ENCODE results near the gene NAP1L4. TPM values are rescaled to one million over a fixed set of nuclear protein-coding genes. Genes with fewer than 3 reads are reported as not detected.

The NAP1L4 gene
- total RNA-seq, 1 donor from 2014 or later = 148 TPM

GRCh38 chr11:2949920-2950319 is 42.2 kb downstream of the NAP1L4 start:
- no peak for DNase-seq (ENCODE audit: extremely low spot score, unreplicated experiment)
- Mint-ChIP-seq H3K4me1 (ENCODE audit: unreplicated experiment) (peaks cover 85% of the 10 kb centered on the region), H3K27me3 (ENCODE audit: unreplicated experiment) (no peaks in the 10 kb centered on the region), H3K36me3 (ENCODE audit: unreplicated experiment) (peaks cover 44% of the 10 kb centered on the region), H3K27ac (ENCODE audit: unreplicated experiment) (peak overlapping the region; percentile 95), H3K9me3 (ENCODE audit: unreplicated experiment) (no peaks in the 10 kb centered on the region), H3K4me3 (ENCODE audit: unreplicated experiment) (peak overlapping the region; percentile 59)
- no peak for TF ChIP-seq CTCF (IDR thresholded peaks at IDR 0.05)

DNA sequence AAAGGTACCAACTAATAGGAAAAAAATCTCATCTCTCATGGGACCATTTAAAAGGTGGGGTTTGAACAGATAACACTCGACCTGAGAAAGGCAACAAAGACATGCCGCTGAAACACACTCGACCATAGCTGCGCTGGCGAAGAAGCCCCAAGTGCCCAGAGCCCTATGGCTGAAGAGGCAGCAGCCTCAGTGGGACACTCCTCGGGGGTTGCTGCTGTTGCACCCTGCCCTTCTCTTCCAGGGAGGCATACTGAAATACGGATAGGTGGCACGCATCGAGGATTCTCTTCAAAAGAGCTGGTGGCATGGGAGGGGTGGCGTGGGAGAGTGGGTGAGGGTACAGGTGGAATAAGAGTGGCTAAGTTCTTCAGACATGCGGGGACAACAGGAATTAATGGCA is 44.4 kb downstream of the NAP1L4 start:
- TF ChIP-seq CTCF (IDR thresholded peaks at IDR 0.05) = no peak
- peaks cover 37% of the 10 kb centered on the region for H3K36me3 Mint-ChIP-seq (ENCODE audit: unreplicated experiment)
- no peak overlapping the region for H3K4me3 Mint-ChIP-seq (ENCODE audit: unreplicated experiment)
- peaks cover 72% of the 10 kb centered on the region for H3K4me1 Mint-ChIP-seq (ENCODE audit: unreplicated experiment)
- peak overlapping the region; percentile 54 for H3K27ac Mint-ChIP-seq (ENCODE audit: unreplicated experiment)
- DNase-seq (ENCODE audit: extremely low spot score, unreplicated experiment) = no peak
- H3K27me3 Mint-ChIP-seq (ENCODE audit: unreplicated experiment) = no peaks in the 10 kb centered on the region
- H3K9me3 Mint-ChIP-seq (ENCODE audit: unreplicated experiment) = no peaks in the 10 kb centered on the region

GRCh38 chr11:2945757-2946287 is 46.3 kb downstream of the NAP1L4 start:
- H3K27ac Mint-ChIP-seq (ENCODE audit: unreplicated experiment) = peak overlapping the region; percentile 90
- H3K36me3 Mint-ChIP-seq (ENCODE audit: unreplicated experiment) = peaks cover 33% of the 10 kb centered on the region
- H3K4me3 Mint-ChIP-seq (ENCODE audit: unreplicated experiment) = peak overlapping the region; percentile 66
- DNase-seq (ENCODE audit: extremely low spot score, unreplicated experiment) = no peak
- H3K4me1 Mint-ChIP-seq (ENCODE audit: unreplicated experiment) = peaks cover 53% of the 10 kb centered on the region
- H3K9me3 Mint-ChIP-seq (ENCODE audit: unreplicated experiment) = no peaks in the 10 kb centered on the region
- TF ChIP-seq CTCF (IDR thresholded peaks at IDR 0.05) = no peak
- no peaks in the 10 kb centered on the region for H3K27me3 Mint-ChIP-seq (ENCODE audit: unreplicated experiment)

- Mint-ChIP-seq H3K4me1 (ENCODE audit: unreplicated experiment) (peaks cover 50% of the 10 kb centered on the region), H3K27ac (ENCODE audit: unreplicated experiment) (peak overlapping the region; percentile 90), H3K9me3 (ENCODE audit: unreplicated experiment) (no peaks in the 10 kb centered on the region), H3K4me3 (ENCODE audit: unreplicated experiment) (peak overlapping the region; percentile 66), H3K27me3 (ENCODE audit: unreplicated experiment) (no peaks in the 10 kb centered on the region), H3K36me3 (ENCODE audit: unreplicated experiment) (peaks cover 28% of the 10 kb centered on the region)
- TF ChIP-seq CTCF (IDR thresholded peaks at IDR 0.05) = no peak
- peak; percentile 94 for DNase-seq (ENCODE audit: extremely low spot score, unreplicated experiment)
These were observed 46.9 kb downstream of the NAP1L4 start for GRCh38 chr11:2945031-2945756.

- peaks cover 22% of the 10 kb centered on the region for H3K36me3 Mint-ChIP-seq (ENCODE audit: unreplicated experiment)
- no peaks in the 10 kb centered on the region for H3K27me3 Mint-ChIP-seq (ENCODE audit: unreplicated experiment)
- no peak for TF ChIP-seq CTCF (IDR thresholded peaks at IDR 0.05)
- DNase-seq (ENCODE audit: extremely low spot score, unreplicated experiment) = no peak
- peaks cover 46% of the 10 kb centered on the region for H3K4me1 Mint-ChIP-seq (ENCODE audit: unreplicated experiment)
- no peak overlapping the region for H3K4me3 Mint-ChIP-seq (ENCODE audit: unreplicated experiment)
- no peaks in the 10 kb centered on the region for H3K9me3 Mint-ChIP-seq (ENCODE audit: unreplicated experiment)
- H3K27ac Mint-ChIP-seq (ENCODE audit: unreplicated experiment) = peak overlapping the region; percentile 90
These were observed 47.6 kb downstream of the NAP1L4 start for GRCh38 chr11:2944530-2944929.
